ENCODE measurements around the gene PDZRN4.

PDZRN4 gene

GRCh38 chr12:41271489-41271888, 83.4 kb downstream of the PDZRN4 start:
- TF ChIP-seq ARNTL (CRISPR knock-in tag; IDR thresholded peaks at IDR 0.05; ENCODE audit: borderline replicate concordance, low read depth) (no peak), PATZ1 (CRISPR knock-in tag; IDR thresholded peaks at IDR 0.05; ENCODE audit: borderline replicate concordance) (no peak), ZNF70 (CRISPR knock-in tag; IDR thresholded peaks at IDR 0.05) (no peak), ZFP3 (CRISPR knock-in tag; IDR thresholded peaks at IDR 0.05) (no peak), SNAI2 (CRISPR knock-in tag; IDR thresholded peaks at IDR 0.05) (no peak), ISL1 (CRISPR knock-in tag; IDR thresholded peaks at IDR 0.05) (no peak), POU6F1 (CRISPR knock-in tag; IDR thresholded peaks at IDR 0.05; ENCODE audit: borderline replicate concordance, low read depth) (no peak), ESRRG (CRISPR knock-in tag; IDR thresholded peaks at IDR 0.05) (no peak), ZNF565 (CRISPR knock-in tag; conservative IDR thresholded peaks at IDR 0.05; ENCODE audit: low read depth) (no peak), BACH2 (CRISPR knock-in tag; IDR thresholded peaks at IDR 0.05; ENCODE audit: borderline replicate concordance) (no peak), TOX (CRISPR knock-in tag; IDR thresholded peaks at IDR 0.05; ENCODE audit: borderline replicate concordance) (no peak), TCF4 (CRISPR knock-in tag; IDR thresholded peaks at IDR 0.05; ENCODE audit: borderline replicate concordance) (no peak)
- TF ChIP-seq, protein P1, sequence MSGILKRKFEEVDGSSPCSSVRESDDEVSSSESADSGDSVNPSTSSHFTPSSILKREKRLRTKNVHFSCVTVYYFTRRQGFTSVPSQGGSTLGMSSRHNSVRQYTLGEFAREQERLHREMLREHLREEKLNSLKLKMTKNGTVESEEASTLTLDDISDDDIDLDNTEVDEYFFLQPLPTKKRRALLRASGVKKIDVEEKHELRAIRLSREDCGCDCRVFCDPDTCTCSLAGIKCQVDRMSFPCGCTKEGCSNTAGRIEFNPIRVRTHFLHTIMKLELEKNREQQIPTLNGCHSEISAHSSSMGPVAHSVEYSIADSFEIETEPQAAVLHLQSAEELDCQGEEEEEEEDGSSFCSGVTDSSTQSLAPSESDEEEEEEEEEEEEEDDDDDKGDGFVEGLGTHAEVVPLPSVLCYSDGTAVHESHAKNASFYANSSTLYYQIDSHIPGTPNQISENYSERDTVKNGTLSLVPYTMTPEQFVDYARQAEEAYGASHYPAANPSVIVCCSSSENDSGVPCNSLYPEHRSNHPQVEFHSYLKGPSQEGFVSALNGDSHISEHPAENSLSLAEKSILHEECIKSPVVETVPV (CRISPR knock-in tag; IDR thresholded peaks at IDR 0.05) = no peak
- TF ChIP-seq, protein P2, sequence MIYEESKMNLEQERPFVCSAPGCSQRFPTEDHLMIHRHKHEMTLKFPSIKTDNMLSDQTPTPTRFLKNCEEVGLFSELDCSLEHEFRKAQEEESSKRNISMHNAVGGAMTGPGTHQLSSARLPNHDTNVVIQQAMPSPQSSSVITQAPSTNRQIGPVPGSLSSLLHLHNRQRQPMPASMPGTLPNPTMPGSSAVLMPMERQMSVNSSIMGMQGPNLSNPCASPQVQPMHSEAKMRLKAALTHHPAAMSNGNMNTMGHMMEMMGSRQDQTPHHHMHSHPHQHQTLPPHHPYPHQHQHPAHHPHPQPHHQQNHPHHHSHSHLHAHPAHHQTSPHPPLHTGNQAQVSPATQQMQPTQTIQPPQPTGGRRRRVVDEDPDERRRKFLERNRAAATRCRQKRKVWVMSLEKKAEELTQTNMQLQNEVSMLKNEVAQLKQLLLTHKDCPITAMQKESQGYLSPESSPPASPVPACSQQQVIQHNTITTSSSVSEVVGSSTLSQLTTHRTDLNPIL (CRISPR knock-in tag; IDR thresholded peaks at IDR 0.05; ENCODE audit: low read depth) = no peak
- ATAC-seq = no peak

- ATAC-seq = no peak; the same call in 2 of the 3 replicates
- no peak for TF ChIP-seq ZFP3 (CRISPR knock-in tag; IDR thresholded peaks at IDR 0.05)
- TF ChIP-seq TOX (CRISPR knock-in tag; IDR thresholded peaks at IDR 0.05; ENCODE audit: borderline replicate concordance) = no peak
- no peak for TF ChIP-seq CSDC2 (CRISPR knock-in tag; IDR thresholded peaks at IDR 0.05)
- TF ChIP-seq PATZ1 (CRISPR knock-in tag; IDR thresholded peaks at IDR 0.05; ENCODE audit: borderline replicate concordance) = no peak
- TF ChIP-seq, protein P3, sequence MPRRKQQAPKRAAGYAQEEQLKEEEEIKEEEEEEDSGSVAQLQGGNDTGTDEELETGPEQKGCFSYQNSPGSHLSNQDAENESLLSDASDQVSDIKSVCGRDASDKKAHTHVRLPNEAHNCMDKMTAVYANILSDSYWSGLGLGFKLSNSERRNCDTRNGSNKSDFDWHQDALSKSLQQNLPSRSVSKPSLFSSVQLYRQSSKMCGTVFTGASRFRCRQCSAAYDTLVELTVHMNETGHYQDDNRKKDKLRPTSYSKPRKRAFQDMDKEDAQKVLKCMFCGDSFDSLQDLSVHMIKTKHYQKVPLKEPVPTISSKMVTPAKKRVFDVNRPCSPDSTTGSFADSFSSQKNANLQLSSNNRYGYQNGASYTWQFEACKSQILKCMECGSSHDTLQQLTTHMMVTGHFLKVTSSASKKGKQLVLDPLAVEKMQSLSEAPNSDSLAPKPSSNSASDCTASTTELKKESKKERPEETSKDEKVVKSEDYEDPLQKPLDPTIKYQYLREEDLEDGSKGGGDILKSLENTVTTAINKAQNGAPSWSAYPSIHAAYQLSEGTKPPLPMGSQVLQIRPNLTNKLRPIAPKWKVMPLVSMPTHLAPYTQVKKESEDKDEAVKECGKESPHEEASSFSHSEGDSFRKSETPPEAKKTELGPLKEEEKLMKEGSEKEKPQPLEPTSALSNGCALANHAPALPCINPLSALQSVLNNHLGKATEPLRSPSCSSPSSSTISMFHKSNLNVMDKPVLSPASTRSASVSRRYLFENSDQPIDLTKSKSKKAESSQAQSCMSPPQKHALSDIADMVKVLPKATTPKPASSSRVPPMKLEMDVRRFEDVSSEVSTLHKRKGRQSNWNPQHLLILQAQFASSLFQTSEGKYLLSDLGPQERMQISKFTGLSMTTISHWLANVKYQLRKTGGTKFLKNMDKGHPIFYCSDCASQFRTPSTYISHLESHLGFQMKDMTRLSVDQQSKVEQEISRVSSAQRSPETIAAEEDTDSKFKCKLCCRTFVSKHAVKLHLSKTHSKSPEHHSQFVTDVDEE (CRISPR knock-in tag; IDR thresholded peaks at IDR 0.05) = no peak
- TF ChIP-seq ZC3H10 (CRISPR knock-in tag; IDR thresholded peaks at IDR 0.05) = no peak
- TF ChIP-seq, protein P1 (CRISPR knock-in tag; IDR thresholded peaks at IDR 0.05) = no peak
- TF ChIP-seq BACH2 (CRISPR knock-in tag; IDR thresholded peaks at IDR 0.05; ENCODE audit: borderline replicate concordance) = no peak
- no peak for TF ChIP-seq ZNF565 (CRISPR knock-in tag; conservative IDR thresholded peaks at IDR 0.05; ENCODE audit: low read depth)
- TF ChIP-seq, protein P2 (CRISPR knock-in tag; IDR thresholded peaks at IDR 0.05; ENCODE audit: low read depth) = no peak
- TF ChIP-seq GLIS3 (CRISPR knock-in tag; IDR thresholded peaks at IDR 0.05) = no peak
- TF ChIP-seq SNAI2 (CRISPR knock-in tag; IDR thresholded peaks at IDR 0.05) = no peak
- TF ChIP-seq ARNTL (CRISPR knock-in tag; IDR thresholded peaks at IDR 0.05; ENCODE audit: borderline replicate concordance, low read depth) = no peak
- no peak for TF ChIP-seq TCF4 (CRISPR knock-in tag; IDR thresholded peaks at IDR 0.05; ENCODE audit: borderline replicate concordance)
- no peak for TF ChIP-seq ZNF70 (CRISPR knock-in tag; IDR thresholded peaks at IDR 0.05)
These were observed 86.5 kb downstream of the PDZRN4 start for GRCh38 chr12:41274643-41275042.
